Sigmoid colon (tissue), 4 donors: ENCODE data around the gene HCN4.

Experiments used
- CTCF ChIP-seq, 4 experiments: fragments of 450-650 bp in 3 of 4; fragments of 200-600 bp in 1 of 4; IDR thresholded peaks; one replicate each; pipeline ENCODE4 v1.5.1; 2016 to 2019; ENCODE audit warnings: antibody characterized with exemption in 4 of 4, mild to moderate bottlenecking in 3 of 4, moderate library complexity in 2 of 4
- EP300 ChIP-seq, 4 donors: sonication (generic); formaldehyde crosslinking; IDR thresholded peaks; one replicate each; pipeline ENCODE4 v1.6.1; 2017; ENCODE audit warnings: antibody characterized with exemption in 4 of 4
- POLR2A ChIP-seq, 2 donors: fragments of 450-650 bp; IDR thresholded peaks; one replicate each; pipeline ENCODE4 v1.6.1; 2016; ENCODE audit warnings: antibody characterized with exemption in 2 of 2, mild to moderate bottlenecking in 2 of 2, moderate library complexity in 2 of 2
- POLR2AphosphoS5 ChIP-seq, 4 donors: sonication (generic); formaldehyde crosslinking; IDR thresholded peaks; one replicate each; pipeline ENCODE4 v1.6.1; 2017; ENCODE audit warnings: antibody characterized with exemption in 4 of 4

DNA sequence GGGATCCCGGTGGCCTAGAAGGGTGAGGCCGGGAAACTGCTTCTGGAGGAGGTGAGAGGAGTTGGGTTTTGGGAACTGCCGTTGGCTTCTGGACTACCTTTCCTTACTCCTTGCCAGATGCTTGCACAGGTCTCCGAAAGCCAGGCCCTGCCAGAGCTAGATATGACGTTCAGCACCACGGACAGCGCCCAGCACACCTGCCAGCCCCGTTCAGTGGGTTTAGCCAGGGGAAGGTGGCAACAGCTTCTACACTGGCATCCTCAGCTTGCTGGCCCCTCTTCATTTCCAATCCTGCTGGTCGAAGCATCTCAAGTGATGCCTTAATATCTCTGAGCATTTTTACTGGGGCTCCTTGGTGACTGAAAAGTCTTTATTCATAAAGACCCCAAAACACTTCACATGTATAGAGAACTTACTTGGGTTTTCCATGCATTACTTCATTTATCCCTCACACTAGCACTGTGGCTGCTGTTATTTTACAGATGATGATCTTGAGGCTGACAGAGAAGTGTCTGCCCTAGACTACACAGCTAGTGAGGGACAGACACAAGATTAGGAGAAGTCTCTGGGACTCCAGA lies 21.9 kb downstream of the HCN4 start:
- TF ChIP-seq POLR2AphosphoS5 (IDR thresholded peaks at IDR 0.05) (no peak), POLR2A (IDR thresholded peaks at IDR 0.05) (no peak), CTCF (IDR thresholded peaks at IDR 0.05) (no peak), EP300 (IDR thresholded peaks at IDR 0.05) (no peak)
